ENCODE measurements around the gene CLEC11A.

- TF ChIP-seq RFX5 (IDR thresholded peaks at IDR 0.05; ENCODE audit: borderline replicate concordance, low read depth, low read length): no peak
- TF ChIP-seq, protein P1, sequence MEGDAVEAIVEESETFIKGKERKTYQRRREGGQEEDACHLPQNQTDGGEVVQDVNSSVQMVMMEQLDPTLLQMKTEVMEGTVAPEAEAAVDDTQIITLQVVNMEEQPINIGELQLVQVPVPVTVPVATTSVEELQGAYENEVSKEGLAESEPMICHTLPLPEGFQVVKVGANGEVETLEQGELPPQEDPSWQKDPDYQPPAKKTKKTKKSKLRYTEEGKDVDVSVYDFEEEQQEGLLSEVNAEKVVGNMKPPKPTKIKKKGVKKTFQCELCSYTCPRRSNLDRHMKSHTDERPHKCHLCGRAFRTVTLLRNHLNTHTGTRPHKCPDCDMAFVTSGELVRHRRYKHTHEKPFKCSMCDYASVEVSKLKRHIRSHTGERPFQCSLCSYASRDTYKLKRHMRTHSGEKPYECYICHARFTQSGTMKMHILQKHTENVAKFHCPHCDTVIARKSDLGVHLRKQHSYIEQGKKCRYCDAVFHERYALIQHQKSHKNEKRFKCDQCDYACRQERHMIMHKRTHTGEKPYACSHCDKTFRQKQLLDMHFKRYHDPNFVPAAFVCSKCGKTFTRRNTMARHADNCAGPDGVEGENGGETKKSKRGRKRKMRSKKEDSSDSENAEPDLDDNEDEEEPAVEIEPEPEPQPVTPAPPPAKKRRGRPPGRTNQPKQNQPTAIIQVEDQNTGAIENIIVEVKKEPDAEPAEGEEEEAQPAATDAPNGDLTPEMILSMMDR (IDR thresholded peaks at IDR 0.05; ENCODE audit: control extremely low read depth in 1 of 3, insufficient read depth in 1 of 3, low read depth in 1 of 3, low read length in 3 of 3): peak; percentile 2 to 5 (median 5); a peak in 2 of 4 replicates
- TF ChIP-seq MAX (IDR thresholded peaks at IDR 0.05): no peak
- TF ChIP-seq, protein P2, sequence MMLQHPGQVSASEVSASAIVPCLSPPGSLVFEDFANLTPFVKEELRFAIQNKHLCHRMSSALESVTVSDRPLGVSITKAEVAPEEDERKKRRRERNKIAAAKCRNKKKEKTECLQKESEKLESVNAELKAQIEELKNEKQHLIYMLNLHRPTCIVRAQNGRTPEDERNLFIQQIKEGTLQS (IDR thresholded peaks at IDR 0.05; ENCODE audit: insufficient read depth, low read depth, low read length): no peak
- no peak for TF ChIP-seq PHF8 (conservative IDR thresholded peaks at IDR 0.05; ENCODE audit: low read depth, low read length)
- no peak for TF ChIP-seq POLR2A (IDR thresholded peaks at IDR 0.05; ENCODE audit: control extremely low read depth in 1 of 2, low read depth in 2 of 2, low read length in 2 of 2)
Observed at GRCh38 chr19:50720921-50721381, 2.2 kb upstream of the CLEC11A start.
